ENCODE results near the gene NUAK2.

NUAK2 gene

DNA sequence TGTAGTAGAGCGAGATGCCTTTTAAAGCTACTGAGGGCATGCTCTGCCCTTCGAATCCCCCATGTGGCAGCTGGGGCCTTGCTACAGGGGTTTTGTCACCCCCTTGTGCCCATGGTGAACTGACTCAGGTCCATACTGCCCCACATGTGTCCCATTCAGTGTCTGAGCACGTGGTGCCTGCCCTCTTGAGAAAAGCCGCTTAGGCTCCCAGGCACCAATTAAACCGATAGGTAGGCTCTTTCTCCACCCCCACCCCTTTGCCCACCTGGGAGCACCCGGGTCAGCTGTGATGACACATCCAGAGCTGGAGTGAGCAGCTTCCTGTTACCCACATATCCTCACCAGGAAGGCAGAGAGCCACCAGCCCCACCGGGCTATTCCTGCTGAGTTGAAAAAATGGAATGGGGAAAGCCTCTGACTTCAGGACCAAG, 63.3 kb downstream of the NUAK2 start:
- Mint-ChIP-seq H3K36me3 (ENCODE audit: low read depth) (no peaks in the 10 kb centered on the region), H3K9me3 (no peaks in the 10 kb centered on the region), H3K4me1 (ENCODE audit: low read depth) (peaks cover 26% of the 10 kb centered on the region), H3K27ac (no peak overlapping the region), H3K4me3 (no peak overlapping the region), H3K27me3 (ENCODE audit: low read depth) (no peaks in the 10 kb centered on the region)

DNA sequence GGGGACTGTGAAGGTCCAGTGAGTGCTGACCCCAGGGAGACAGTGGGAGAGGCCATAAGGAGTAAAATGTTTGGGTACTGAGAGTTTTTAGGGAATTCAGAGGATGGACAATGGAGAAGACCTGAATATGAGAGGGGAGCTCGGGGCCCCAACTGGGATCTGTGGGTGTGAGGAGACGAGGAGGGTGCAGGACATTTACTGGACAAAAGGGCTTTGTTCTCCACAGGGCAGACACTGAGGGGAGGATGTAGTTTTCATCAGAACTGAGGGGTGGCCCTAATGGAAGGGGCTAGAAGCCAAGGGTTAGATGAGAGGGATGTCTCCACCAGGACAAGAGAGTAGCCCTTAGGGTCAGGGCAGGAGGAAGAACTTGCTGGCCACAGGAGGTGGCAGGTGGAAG, 63.8 kb downstream of the NUAK2 start:
- Mint-ChIP-seq H3K4me1 (ENCODE audit: low read depth) (peaks cover 21% of the 10 kb centered on the region), H3K4me3 (no peak overlapping the region), H3K27me3 (ENCODE audit: low read depth) (no peaks in the 10 kb centered on the region), H3K36me3 (ENCODE audit: low read depth) (no peaks in the 10 kb centered on the region), H3K9me3 (no peaks in the 10 kb centered on the region), H3K27ac (no peak overlapping the region)

DNA sequence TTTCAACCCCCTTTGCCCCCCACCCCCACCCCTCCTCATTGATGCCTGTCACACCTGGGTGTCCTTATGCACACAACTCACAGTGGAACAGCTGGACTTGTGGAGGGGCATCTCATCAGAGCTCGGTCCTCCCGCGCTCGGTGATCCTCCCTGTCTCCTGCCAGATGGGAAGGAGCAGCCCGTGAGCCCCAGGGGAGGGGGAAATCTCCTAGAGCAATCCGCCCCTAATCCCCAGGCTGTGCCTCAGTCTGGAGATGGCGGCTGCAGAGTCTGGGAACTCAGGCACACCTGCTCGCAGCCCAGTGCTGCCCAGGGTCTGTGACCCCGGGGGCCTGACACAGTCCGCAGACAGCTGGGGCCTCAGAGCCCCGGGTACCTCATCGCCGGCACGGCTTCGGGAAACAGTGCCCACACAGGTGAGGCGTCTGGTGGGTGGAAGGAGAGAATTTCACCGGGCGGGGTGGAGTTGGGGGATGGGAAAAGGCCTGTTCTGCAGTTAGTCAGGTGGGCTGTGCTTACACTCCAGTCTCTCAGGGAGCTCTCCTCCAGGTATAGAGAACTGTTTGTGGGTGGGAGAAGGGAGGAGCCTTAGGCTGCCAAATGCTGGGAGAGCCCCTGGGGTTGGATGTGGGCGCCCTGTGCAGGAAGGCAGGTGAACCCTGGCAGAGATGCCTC, 64.5 kb downstream of the NUAK2 start:
- no peak overlapping the region for H3K27ac Mint-ChIP-seq
- H3K4me1 Mint-ChIP-seq (ENCODE audit: low read depth), result peaks cover 16% of the 10 kb centered on the region
- H3K9me3 Mint-ChIP-seq, result no peaks in the 10 kb centered on the region
- H3K27me3 Mint-ChIP-seq (ENCODE audit: low read depth), result no peaks in the 10 kb centered on the region
- H3K4me3 Mint-ChIP-seq, result no peak overlapping the region
- H3K36me3 Mint-ChIP-seq (ENCODE audit: low read depth), result no peaks in the 10 kb centered on the region

DNA sequence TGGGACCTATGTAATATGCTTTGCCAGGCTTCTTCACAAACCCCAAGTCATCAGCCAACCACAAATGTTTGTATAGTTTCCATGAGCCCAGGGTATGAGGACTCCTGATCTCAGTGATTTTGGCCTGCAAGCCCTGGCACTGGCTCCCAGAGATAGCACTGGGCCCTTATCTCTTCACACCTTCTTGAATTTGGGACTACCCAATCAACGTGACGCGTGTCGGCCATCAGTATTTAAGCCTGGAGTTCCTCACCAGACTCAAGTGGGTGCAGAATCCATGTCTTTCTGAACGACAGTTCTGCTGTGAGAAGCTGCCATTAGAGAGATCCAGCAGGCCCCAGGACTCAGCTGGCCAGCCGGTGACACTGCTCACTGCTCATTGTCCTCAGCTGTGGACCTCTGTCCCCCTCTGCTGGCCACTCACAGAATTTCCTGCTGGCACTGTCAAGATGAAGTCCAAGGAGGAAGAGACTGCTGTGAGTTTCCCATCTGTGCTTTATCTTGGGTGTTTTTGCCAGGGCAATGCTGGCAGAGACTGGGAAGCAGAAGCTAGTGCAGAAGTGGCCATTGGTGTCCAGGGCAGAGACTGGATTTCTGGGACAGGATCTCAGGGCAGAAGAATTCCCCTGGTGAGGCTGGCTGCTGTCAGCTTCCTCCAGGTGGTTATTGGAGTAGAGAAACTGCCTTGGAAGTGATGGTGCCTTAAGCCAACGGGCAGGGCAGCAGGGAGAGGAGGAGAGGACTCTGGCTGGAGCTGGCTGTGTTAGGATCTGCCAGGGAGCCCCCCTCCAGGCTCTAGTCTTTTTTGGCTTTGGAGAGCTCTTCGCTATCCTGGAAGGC, 65.4 kb downstream of the NUAK2 start:
- H3K4me3 Mint-ChIP-seq, result no peak overlapping the region
- peaks cover 11% of the 10 kb centered on the region for H3K4me1 Mint-ChIP-seq (ENCODE audit: low read depth)
- no peaks in the 10 kb centered on the region for H3K36me3 Mint-ChIP-seq (ENCODE audit: low read depth)
- no peaks in the 10 kb centered on the region for H3K9me3 Mint-ChIP-seq
- H3K27ac Mint-ChIP-seq, result no peak overlapping the region
- H3K27me3 Mint-ChIP-seq (ENCODE audit: low read depth), result no peaks in the 10 kb centered on the region

Data from T-helper 1 cell treated with Interleukin-12 subunit alpha and Interleukin-12 subunit beta and Interleukin-4 antibody, amounts not matched to agents 30 μg/mL and 1 μg/mL, for 36 hours (primary cell).